ENCODE measurements around the gene CYP20A1.

CYP20A1 gene

DNA sequence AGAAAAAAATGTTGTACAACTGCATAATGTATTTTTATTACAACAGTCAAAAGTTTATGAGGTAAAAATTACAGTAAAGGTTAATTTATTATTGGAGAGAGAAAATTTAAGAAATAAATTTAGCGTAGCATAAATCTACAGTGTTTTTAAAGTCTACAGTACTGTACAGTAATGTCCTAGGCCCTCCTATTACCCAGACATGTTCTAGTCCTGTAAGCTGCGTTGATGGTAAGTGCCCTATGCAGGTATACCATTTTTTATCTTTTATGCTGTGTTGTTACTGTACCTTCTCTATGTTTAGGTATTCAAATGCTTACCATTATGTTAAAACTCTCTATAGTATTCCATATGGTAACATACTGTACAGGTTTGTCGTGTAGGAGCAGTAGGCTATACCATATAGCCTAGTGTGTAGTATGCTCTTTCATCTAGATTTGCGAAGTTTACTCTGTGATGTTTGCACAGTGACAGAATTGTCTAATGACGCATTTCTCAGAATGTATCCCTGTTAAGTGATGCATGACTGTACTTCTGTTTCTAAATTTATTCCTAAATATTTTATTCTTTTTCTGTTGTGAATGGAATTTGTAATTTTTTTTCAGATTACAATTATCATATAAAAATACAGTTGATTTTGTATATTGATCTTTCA, 113.9 kb downstream of the CYP20A1 start:
- no peak for DNase-seq
- intact Hi-C loops (cut with DNase I), result no loop called here

DNA sequence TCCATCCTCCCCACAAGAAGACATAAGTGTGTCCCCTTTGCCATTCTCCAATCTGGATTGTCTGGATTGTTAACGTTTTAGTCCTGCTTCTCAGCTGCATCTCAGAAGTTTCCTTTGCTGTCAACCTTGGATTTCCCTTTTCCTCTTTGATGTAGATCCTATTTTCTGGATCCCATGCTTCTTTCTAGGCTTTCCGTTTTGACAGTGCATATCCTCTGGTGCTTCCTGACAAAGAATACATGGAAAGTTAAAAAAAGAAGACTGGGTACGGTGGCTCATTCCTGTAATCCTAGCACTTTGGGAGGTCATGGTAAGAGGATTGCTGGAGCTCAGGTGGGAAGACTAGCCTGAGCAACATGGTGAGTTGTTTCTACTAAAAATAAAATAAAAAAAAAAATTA, 116.1 kb downstream of the CYP20A1 start:
- intact Hi-C loops (cut with DNase I), result no loop called here
- no peak for DNase-seq

Data from posterior cingulate gyrus (tissue), 11 donors.